Islet of Langerhans (tissue), 1 donor: Measurements from ENCODE around the gene DENND1A.

Source experiments
- FAIRE-seq: peaks from one replicate; lab custom pipeline; 2011; peaks lifted over from hg19 to GRCh38; lab: Jason Lieb, UNC

DENND1A gene

DNA sequence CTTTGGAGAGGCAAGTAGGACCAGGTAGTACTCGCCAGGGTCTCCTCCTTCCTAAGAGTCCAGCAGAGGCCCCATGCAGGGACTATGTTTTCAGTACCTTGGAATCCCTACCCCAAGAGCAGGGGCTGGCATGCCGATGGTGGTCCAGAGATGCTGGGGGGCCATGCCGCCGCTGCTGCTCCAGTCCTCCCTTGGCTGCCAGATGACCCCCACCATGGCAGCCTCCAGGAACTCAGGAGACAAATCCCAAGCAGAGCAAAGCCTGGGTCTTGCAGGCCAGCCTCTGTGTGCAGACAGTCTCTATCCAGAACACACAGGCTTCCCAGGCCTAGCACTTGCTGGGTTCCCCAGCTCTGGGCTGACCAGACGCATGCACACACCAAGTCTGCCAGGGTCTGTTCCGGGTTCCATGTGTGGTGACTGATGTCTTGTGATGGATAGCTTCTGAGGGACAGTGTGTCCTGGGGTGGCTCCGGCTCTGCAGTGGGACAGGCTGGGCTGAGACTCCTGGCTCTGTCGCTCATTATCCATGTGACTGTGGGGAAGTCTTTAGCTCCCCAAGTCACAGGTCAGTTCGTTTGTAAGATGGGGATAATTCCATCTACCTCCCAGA lies 446.6 kb downstream of the DENND1A start:
- FAIRE-seq: no peak

GRCh38 chr9:123482295-123482968 lies 447.5 kb downstream of the DENND1A start:
- no peak for FAIRE-seq

DNA sequence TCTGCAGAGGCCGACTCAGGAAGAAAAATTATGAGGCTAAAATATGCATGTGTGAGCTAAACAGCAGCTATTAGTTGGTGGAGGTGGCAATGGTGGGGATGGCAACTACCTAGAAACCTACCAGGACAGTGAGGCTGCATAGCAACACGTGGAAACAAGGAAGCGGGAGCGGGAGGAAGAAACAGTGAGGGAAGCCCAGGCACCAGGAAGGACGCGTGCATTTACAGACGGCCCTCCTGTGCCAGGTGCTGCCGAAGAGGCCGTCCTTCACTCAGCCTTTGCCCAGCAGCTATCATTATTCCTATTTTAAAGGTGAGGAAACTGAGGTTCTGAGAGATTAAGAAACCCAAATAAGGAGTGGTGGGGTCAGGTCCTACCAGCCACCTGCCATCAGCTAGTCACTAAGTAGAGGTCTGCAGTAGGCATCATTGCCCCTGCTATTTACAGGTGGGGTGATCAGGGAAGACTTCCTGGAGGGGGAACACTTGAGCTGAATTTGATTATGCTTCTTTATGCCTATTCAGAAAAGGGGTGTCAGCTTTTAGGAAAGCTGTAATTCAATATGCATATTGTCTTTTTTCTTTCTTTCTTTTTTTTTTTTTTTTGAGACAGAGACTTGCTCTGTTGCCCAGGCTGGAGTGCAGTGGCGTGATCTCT lies 448.6 kb downstream of the DENND1A start:
- FAIRE-seq: no peak

- no peak for FAIRE-seq
These were observed 449.1 kb downstream of the DENND1A start for GRCh38 chr9:123480791-123481190.

GRCh38 chr9:123480096-123480495 lies 449.8 kb downstream of the DENND1A start:
- no peak for FAIRE-seq

GRCh38 chr9:123478967-123479602 lies 450.8 kb downstream of the DENND1A start:
- no peak for FAIRE-seq

- no peak for FAIRE-seq
These were observed 451.8 kb downstream of the DENND1A start for GRCh38 chr9:123478160-123478559.

DNA sequence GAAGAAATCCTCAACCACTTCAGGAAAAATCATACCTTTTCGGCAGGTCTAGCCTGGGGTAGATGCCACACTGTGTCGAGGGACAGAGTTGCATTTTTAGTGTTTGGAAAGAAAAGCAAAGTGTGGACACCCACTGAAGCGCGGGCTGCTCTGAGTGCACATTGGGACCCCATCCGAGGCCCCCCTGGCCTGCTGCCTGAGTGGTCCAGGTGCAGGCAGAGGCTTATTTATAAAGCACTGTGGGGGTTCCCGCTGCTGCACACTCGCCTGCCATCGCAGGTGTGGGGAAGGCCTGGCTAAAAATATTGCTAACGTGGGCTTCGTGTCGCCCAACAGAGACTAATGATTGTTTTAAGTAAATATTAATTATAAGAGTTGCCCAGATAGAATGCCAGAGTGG lies 454.5 kb downstream of the DENND1A start:
- FAIRE-seq: no peak

DNA sequence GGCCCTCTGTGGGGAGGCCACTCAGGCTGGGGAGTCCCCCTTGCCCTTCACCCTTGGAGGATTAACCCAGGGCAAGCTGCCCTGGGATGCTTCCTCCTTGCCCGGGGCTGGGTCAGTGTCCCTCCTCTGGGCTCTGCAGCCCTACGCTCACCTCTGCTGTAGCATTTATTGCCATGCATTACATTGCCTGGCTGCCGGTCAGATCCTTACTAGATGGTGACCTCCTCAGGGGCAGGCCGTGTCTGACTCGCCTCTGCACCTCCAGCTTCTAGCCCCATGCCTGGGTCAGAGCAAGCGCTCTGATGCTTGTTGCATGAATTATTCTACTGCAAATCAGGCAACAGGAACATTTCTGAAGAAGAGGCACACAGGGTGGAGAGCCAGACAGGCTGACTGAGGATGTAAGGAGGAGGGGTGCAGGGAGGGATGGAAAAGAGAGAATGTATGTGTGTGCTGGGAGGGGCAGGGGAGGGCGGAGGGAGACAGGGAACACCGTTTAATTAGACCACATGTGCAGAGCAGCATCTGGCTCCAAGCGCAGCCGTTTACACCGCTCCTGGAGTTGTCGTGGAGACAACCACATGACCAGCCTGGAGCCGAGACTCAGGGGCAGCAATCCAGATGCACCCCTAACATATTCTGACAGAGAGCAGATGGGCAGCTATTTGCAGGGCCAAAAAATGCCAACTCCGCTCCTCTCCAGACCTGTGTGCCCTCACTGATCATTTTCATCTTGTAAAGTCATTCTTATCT lies 456.9 kb downstream of the DENND1A start:
- no peak for FAIRE-seq

GRCh38 chr9:123471843-123472570 lies 457.9 kb downstream of the DENND1A start:
- FAIRE-seq: no peak

GRCh38 chr9:123470991-123471770 lies 458.7 kb downstream of the DENND1A start:
- FAIRE-seq: no peak

GRCh38 chr9:123470121-123470782 lies 459.7 kb downstream of the DENND1A start:
- no peak for FAIRE-seq

GRCh38 chr9:123469282-123469681 lies 460.6 kb downstream of the DENND1A start:
- no peak for FAIRE-seq

- no peak for FAIRE-seq
These were observed 461.4 kb downstream of the DENND1A start for GRCh38 chr9:123468541-123468940.

- FAIRE-seq: no peak
These were observed 464.6 kb downstream of the DENND1A start for GRCh38 chr9:123465304-123465703.

GRCh38 chr9:123460091-123460490 lies 469.8 kb downstream of the DENND1A start:
- no peak for FAIRE-seq

GRCh38 chr9:123457583-123457982 lies 472.3 kb downstream of the DENND1A start:
- no peak for FAIRE-seq

- no peak for FAIRE-seq
These were observed 473.9 kb downstream of the DENND1A start for GRCh38 chr9:123456011-123456410.

GRCh38 chr9:123455187-123455586 lies 474.7 kb downstream of the DENND1A start:
- no peak for FAIRE-seq

GRCh38 chr9:123454361-123454760 lies 475.6 kb downstream of the DENND1A start:
- no peak for FAIRE-seq
